WTC11 (cell line): ENCODE results near the gene CAV1. TPM values are rescaled to one million over a fixed set of nuclear protein-coding genes. Genes with fewer than 3 reads are reported as not detected.

Experiments used
- ATAC-seq: fragments of 200-7000 bp; cut with Tn5 transposase; 2 replicates; pipeline ENCODE4 v1.10.0; 2021; ENCODE audit warnings: mild to moderate bottlenecking, moderate library complexity
- CTCF ChIA-PET: fragments of 300-600 bp; sonication (Branson Sonifier 250); formaldehyde crosslinking; loops from one replicate; lab custom pipeline; 2021; ENCODE audit warnings: antibody characterized with exemption; lab: Charles Lee
- POLR2A ChIA-PET: fragments of 350-600 bp; sonication (Branson Sonifier 250); formaldehyde crosslinking; loops from one replicate; lab custom pipeline; 2021; ENCODE audit warnings: antibody characterized with exemption; lab: Charles Lee
- DNase-seq: peaks from one replicate; pipeline ENCODE4 v3.0.0; 2021; ENCODE audit warnings: low spot score
- H3K27ac Mint-ChIP-seq: 2 replicates; pipeline ENCODE4 v1.8.0; 2021; ENCODE audit warnings: mixed read lengths
- H3K27me3 Mint-ChIP-seq: 2 replicates; pipeline ENCODE4 v1.8.0; 2021; ENCODE audit warnings: low read depth, mild to moderate bottlenecking, moderate library complexity, mixed read lengths
- H3K36me3 Mint-ChIP-seq: 2 replicates; pipeline ENCODE4 v1.8.0; 2021; ENCODE audit warnings: mixed read lengths
- H3K4me1 Mint-ChIP-seq: 2 replicates; pipeline ENCODE4 v1.8.0; 2022; ENCODE audit warnings: mixed read lengths
- H3K4me3 Mint-ChIP-seq: 2 replicates; pipeline ENCODE4 v1.8.0; 2021; ENCODE audit warnings: mild to moderate bottlenecking, moderate library complexity, mixed read lengths
- H3K9me3 Mint-ChIP-seq: 2 replicates; pipeline ENCODE4 v1.8.0; 2021; ENCODE audit warnings: mixed read lengths
- CBFB ChIP-seq: sonication (generic); formaldehyde crosslinking; IDR thresholded peaks from 2 replicates; pipeline ENCODE4 v1.8.1; 2022; ENCODE audit warnings: mild to moderate bottlenecking, low read depth, missing genetic modification reagents
- ETV6 ChIP-seq: sonication (generic); formaldehyde crosslinking; IDR thresholded peaks from 2 replicates; pipeline ENCODE4 v1.8.1; 2022; ENCODE audit warnings: mild to moderate bottlenecking, missing genetic modification reagents
- GABPB1 ChIP-seq: sonication (generic); formaldehyde crosslinking; IDR thresholded peaks from 2 replicates; pipeline ENCODE4 v1.8.1; 2023; ENCODE audit warnings: mild to moderate bottlenecking, missing genetic modification reagents
- HMGA2 ChIP-seq: fragments of 250-450 bp; sonication (Bioruptor Pico); IDR thresholded peaks from 2 replicates; pipeline ENCODE4 v1.4.0; 2021; ENCODE audit warnings: mild to moderate bottlenecking, moderate library complexity
- KAT7 ChIP-seq: sonication (generic); formaldehyde crosslinking; IDR thresholded peaks from 2 replicates; pipeline ENCODE4 v1.8.1; 2023; ENCODE audit warnings: missing genetic modification reagents, mild to moderate bottlenecking, borderline replicate concordance
- MAX ChIP-seq: sonication (generic); formaldehyde crosslinking; IDR thresholded peaks from 2 replicates; pipeline ENCODE4 v1.8.0; 2022; ENCODE audit warnings: mild to moderate bottlenecking, missing genetic modification reagents
- MYBL2 ChIP-seq: sonication (generic); formaldehyde crosslinking; IDR thresholded peaks from 2 replicates; pipeline ENCODE4 v1.8.1; 2023; ENCODE audit warnings: mild to moderate bottlenecking, moderate library complexity, missing genetic modification reagents
- NR1H2 ChIP-seq: sonication (generic); formaldehyde crosslinking; IDR thresholded peaks from 2 replicates; pipeline ENCODE4 v1.9.0; 2021; ENCODE audit warnings: mild to moderate bottlenecking, moderate library complexity, missing genetic modification reagents
- PREB ChIP-seq: sonication (generic); formaldehyde crosslinking; IDR thresholded peaks from 2 replicates; pipeline ENCODE4 v1.8.1; 2022; ENCODE audit warnings: mild to moderate bottlenecking, missing genetic modification reagents, moderate library complexity, borderline replicate concordance
- RORB ChIP-seq: fragments of 250-450 bp; sonication (Bioruptor Pico); IDR thresholded peaks from 2 replicates; pipeline ENCODE4 v1.9.0; 2021; ENCODE audit warnings: mild to moderate bottlenecking
- SP1 ChIP-seq: sonication (generic); formaldehyde crosslinking; conservative IDR thresholded peaks from 2 replicates; pipeline ENCODE4 v1.8.1; 2022; ENCODE audit warnings: missing genetic modification reagents
- TCF7 ChIP-seq: sonication (generic); formaldehyde crosslinking; IDR thresholded peaks from 2 replicates; pipeline ENCODE4 v1.8.0; 2022; ENCODE audit warnings: mild to moderate bottlenecking, low read depth, missing genetic modification reagents, moderate library complexity
- TEAD1 ChIP-seq: sonication (generic); formaldehyde crosslinking; IDR thresholded peaks from 2 replicates; pipeline ENCODE4 v1.8.0; 2022; ENCODE audit warnings: mild to moderate bottlenecking, missing genetic modification reagents
- TEAD4 ChIP-seq: sonication (generic); formaldehyde crosslinking; IDR thresholded peaks from 2 replicates; pipeline ENCODE4 v1.8.0; 2022; ENCODE audit warnings: mild to moderate bottlenecking, missing genetic modification reagents
- TP53 ChIP-seq: sonication (generic); formaldehyde crosslinking; IDR thresholded peaks from 2 replicates; pipeline ENCODE4 v1.8.1; 2023; ENCODE audit warnings: mild to moderate bottlenecking, missing genetic modification reagents
- ZBTB43 ChIP-seq: sonication (generic); formaldehyde crosslinking; IDR thresholded peaks from 2 replicates; pipeline ENCODE4 v1.8.1; 2023; ENCODE audit warnings: mild to moderate bottlenecking, missing genetic modification reagents
- ZMAT4 ChIP-seq: fragments of 250-450 bp; sonication (Bioruptor Pico); IDR thresholded peaks from 2 replicates; pipeline ENCODE4 v1.9.0; 2021; ENCODE audit warnings: mild to moderate bottlenecking
- ZNF138 ChIP-seq: sonication (generic); formaldehyde crosslinking; conservative IDR thresholded peaks from 2 replicates; pipeline ENCODE4 v1.8.1; 2022; ENCODE audit warnings: mild to moderate bottlenecking, moderate library complexity, missing genetic modification reagents
- ZNF219 ChIP-seq: sonication (generic); formaldehyde crosslinking; IDR thresholded peaks from 2 replicates; pipeline ENCODE4 v1.8.0; 2023; ENCODE audit warnings: missing genetic modification reagents, mild to moderate bottlenecking, borderline replicate concordance
- ZNF232 ChIP-seq: sonication (generic); formaldehyde crosslinking; IDR thresholded peaks from 2 replicates; pipeline ENCODE4 v1.8.0; 2022; ENCODE audit warnings: mild to moderate bottlenecking, missing genetic modification reagents
- ZNF263 ChIP-seq: sonication (generic); formaldehyde crosslinking; IDR thresholded peaks from 2 replicates; pipeline ENCODE4 v1.8.1; 2022; ENCODE audit warnings: low read depth, mild to moderate bottlenecking, moderate library complexity, missing genetic modification reagents
- ZNF281 ChIP-seq: sonication (generic); formaldehyde crosslinking; IDR thresholded peaks from 2 replicates; pipeline ENCODE4 v1.8.0; 2023; ENCODE audit warnings: mild to moderate bottlenecking, missing genetic modification reagents
- ZNF425 ChIP-seq: fragments of 250-450 bp; sonication (Bioruptor Pico); conservative IDR thresholded peaks from 2 replicates; pipeline ENCODE4 v1.9.0; 2021; ENCODE audit warnings: mild to moderate bottlenecking
- ZNF512 ChIP-seq: sonication (generic); formaldehyde crosslinking; IDR thresholded peaks from 2 replicates; pipeline ENCODE4 v1.8.1; 2022; ENCODE audit warnings: missing genetic modification reagents, borderline replicate concordance
- total RNA-seq: library from RNA; stranded (reverse); gene quantifications from 3 replicates; pipeline ENCODE4 v1.2.3, GENCODE V29; 2021

Gene CAV1
- total RNA-seq, 1 experiment from 2014 or later = 19.7 TPM

GRCh38 chr7:116601426-116601825, 76.6 kb downstream of the CAV1 start:
- ATAC-seq = no peak
- Mint-ChIP-seq H3K27me3 (no peaks in the 10 kb centered on the region), H3K9me3 (no peaks in the 10 kb centered on the region), H3K4me1 (peaks cover 9% of the 10 kb centered on the region)
- DNase-seq = no peak
- CTCF ChIA-PET = no interaction called here
- no peak for TF ChIP-seq MAX
- no peak for TF ChIP-seq PREB (CRISPR knock-in tag)
- no peak for TF ChIP-seq ZNF263 (CRISPR knock-in tag)
- no peak for TF ChIP-seq ZNF219 (CRISPR knock-in tag)
- TF ChIP-seq TEAD1 (CRISPR knock-in tag) = no peak
- no peak for TF ChIP-seq GABPB1 (CRISPR knock-in tag)
- no peak for TF ChIP-seq ZBTB43
- TF ChIP-seq NR1H2 (CRISPR knock-in tag) = no peak
- TF ChIP-seq CBFB (CRISPR knock-in tag) = no peak
- TF ChIP-seq, all 79 proteins: peak for 0
- Mint-ChIP-seq H3K4me3 (no peak overlapping the region), H3K27ac (no peak overlapping the region), H3K36me3 (no peaks in the 10 kb centered on the region)
- POLR2A ChIA-PET = no interaction called here

GRCh38 chr7:116607299-116607698, 82.5 kb downstream of the CAV1 start:
- ChIA-PET POLR2A (no interaction called here), CTCF (interaction anchor here (0.6 to 2.0 kb wide), 2 partner anchors 18 to 345 kb away, joined by 5 read pairs; no protein-coding TSS in a partner anchor)
- DNase-seq (no peak), ATAC-seq (no peak)
- Mint-ChIP-seq H3K9me3 (peaks cover 7% of the 10 kb centered on the region), H3K27ac (no peak overlapping the region), H3K4me1 (peaks cover 9% of the 10 kb centered on the region), H3K27me3 (no peaks in the 10 kb centered on the region), H3K4me3 (no peak overlapping the region), H3K36me3 (no peaks in the 10 kb centered on the region)
- TF ChIP-seq TEAD4 (CRISPR knock-in tag) (no peak), ETV6 (no peak), ZNF138 (CRISPR knock-in tag) (no peak), MYBL2 (CRISPR knock-in tag) (no peak), ZNF232 (CRISPR knock-in tag) (no peak), KAT7 (no peak), HMGA2 (CRISPR knock-in tag) (no peak), ZNF281 (no peak), RORB (CRISPR knock-in tag) (no peak)

GRCh38 chr7:116610210-116610609, 85.4 kb downstream of the CAV1 start:
- H3K36me3 Mint-ChIP-seq = no peaks in the 10 kb centered on the region
- no peak for ATAC-seq
- no peaks in the 10 kb centered on the region; the same call in 1 of the 2 replicates for H3K4me1 Mint-ChIP-seq
- ChIA-PET CTCF (no interaction called here), POLR2A (no interaction called here)
- no peaks in the 10 kb centered on the region for H3K27me3 Mint-ChIP-seq
- no peak overlapping the region for H3K27ac Mint-ChIP-seq
- no peak overlapping the region for H3K4me3 Mint-ChIP-seq
- DNase-seq = no peak
- peaks cover 7% of the 10 kb centered on the region for H3K9me3 Mint-ChIP-seq
- no peak for TF ChIP-seq MAX
- TF ChIP-seq TCF7 (CRISPR knock-in tag) = no peak
- TF ChIP-seq TP53 (CRISPR knock-in tag) = no peak
- no peak for TF ChIP-seq ZNF512
- no peak for TF ChIP-seq ZMAT4
- TF ChIP-seq CBFB (CRISPR knock-in tag) = no peak
- no peak for TF ChIP-seq SP1 (CRISPR knock-in tag)
- no peak for TF ChIP-seq ZNF425 (CRISPR knock-in tag)
